Lower leg skin (tissue), 3 donors: ENCODE data around the gene ADARB2.

Source experiments
- CTCF ChIP-seq, 3 donors: fragments of 450-650 bp; IDR thresholded peaks; one replicate each; pipeline ENCODE4 v1.5.1; 2016; ENCODE audit warnings: antibody characterized with exemption in 3 of 3, mild to moderate bottlenecking in 3 of 3, moderate library complexity in 2 of 3
- POLR2A ChIP-seq, 2 donors: fragments of 450-650 bp; IDR thresholded peaks; one replicate each; pipeline ENCODE4 v1.6.1; 2016 to 2017; ENCODE audit warnings: antibody characterized with exemption in 2 of 2, mild to moderate bottlenecking in 1 of 2, moderate library complexity in 1 of 2

- no peak for TF ChIP-seq CTCF (IDR thresholded peaks at IDR 0.05)
- no peak for TF ChIP-seq POLR2A (IDR thresholded peaks at IDR 0.05)
Measured at GRCh38 chr10:1187151-1187854, 550.0 kb downstream of the ADARB2 start.
